T47D (cell line): ENCODE measurements around the gene ZP4.

Experiments
- DNase-seq, 2 experiments: peaks; one replicate each; pipeline versions ENCODE4 v3.0.0 to v3.0.0-alpha.2; 2011 to 2012; ENCODE audit warnings: low read depth in 1 of 2, low spot score in 1 of 2
- JUND ChIP-seq: IDR thresholded peaks from 2 replicates; pipeline ENCODE4 v1.6.1; 2012; ENCODE audit warnings: low read depth
- in situ Hi-C: cut with HindIII; loops from 2 replicates; pipeline ENCODE4 v1.10.0; 2016; ENCODE audit warnings: low sequenced_read_pairs, low pct_unique_long_range_greater_than_20kb

Gene ZP4

GRCh38 chr1:237838320-237838719 is 52.4 kb downstream of the ZP4 start:
- no peak for TF ChIP-seq JUND
- DNase-seq: no peak
- in situ Hi-C loops: no loop called here

GRCh38 chr1:237834461-237834860 is 56.3 kb downstream of the ZP4 start:
- DNase-seq: no peak
- in situ Hi-C loops: no loop called here
- no peak for TF ChIP-seq JUND

- TF ChIP-seq JUND: no peak
- in situ Hi-C loops: no loop called here
- no peak for DNase-seq
These were observed 56.7 kb downstream of the ZP4 start for GRCh38 chr1:237834048-237834447.

- no peak for TF ChIP-seq JUND
- DNase-seq: no peak
- in situ Hi-C loops: no loop called here
These were observed 57.9 kb downstream of the ZP4 start for GRCh38 chr1:237832858-237833257.
